ENCODE measurements around the gene TEF.
A peak's percentile ranks its signal among the peaks of the same experiment; 100 is the strongest.
"Not testable (repeated sequence)": the region's sequence is repeated elsewhere in the genome, so short reads cannot be mapped to it uniquely, and the experiment has no call there.

The TEF gene

DNA sequence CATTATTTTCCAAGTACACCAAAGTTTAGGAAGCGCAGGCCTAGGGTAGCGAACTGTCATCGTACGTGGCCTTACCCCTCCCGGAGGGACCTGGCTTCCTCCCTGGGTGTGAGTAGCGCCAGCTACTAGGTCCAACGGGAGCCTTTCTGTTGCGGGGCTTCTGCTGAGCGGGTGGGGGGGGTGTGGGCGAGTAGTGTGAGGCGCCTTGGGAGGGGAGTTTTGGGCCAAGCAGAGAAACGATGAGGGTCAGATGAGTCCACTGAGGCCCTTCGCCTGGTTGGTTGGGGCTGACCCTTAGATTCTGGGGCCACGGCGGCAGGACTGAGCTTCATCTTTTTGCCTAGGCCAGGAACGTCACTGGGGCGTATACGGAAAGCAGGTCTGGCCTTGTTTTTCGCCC lies 868 bp downstream of the TEF start:
- DNase-seq (ENCODE audit: low read depth) = no peak

DNA sequence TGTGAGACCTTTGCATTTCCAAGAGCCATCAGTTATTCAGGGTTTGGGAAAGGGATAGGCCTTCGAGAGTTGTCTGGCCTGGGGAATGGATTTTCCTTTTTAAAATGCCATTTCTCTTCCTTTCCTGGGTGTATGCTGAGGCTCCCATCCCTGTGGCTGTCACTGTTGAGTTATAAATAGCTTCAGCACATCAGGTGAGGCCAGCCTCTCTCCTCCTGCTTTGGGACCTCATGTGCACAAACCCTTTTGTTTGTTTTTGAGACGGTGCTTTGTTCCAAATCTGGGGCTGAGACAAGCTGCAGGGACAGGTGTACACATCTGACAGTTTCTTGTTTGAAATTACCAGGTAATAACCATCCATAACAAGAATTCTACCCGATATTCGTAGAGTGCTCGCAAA lies 1.3 kb downstream of the TEF start:
- no peak for DNase-seq (ENCODE audit: low read depth)

DNA sequence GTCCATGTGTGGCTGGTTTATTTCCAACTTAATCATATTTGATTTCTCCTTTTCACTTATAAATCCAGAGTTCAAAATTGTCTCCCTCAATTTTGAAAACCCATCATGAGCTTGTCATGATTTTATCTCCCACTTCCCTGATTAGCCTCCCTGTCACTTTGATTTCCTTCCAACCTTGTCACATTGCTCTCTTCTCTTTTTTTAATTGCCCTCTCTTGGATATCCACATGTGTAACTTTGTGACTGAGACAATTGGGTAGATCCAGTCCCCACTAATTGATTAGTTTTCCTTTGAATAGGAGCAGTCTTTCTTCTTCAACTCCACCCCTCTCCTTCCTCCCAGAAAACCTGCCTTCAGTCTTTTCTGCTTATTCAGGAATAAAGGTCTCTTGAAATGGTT lies 2.4 kb downstream of the TEF start:
- no peak for DNase-seq (ENCODE audit: low read depth)

GRCh38 chr22:41387341-41387740 lies 5.6 kb downstream of the TEF start:
- no peak for DNase-seq (ENCODE audit: low read depth)

DNA sequence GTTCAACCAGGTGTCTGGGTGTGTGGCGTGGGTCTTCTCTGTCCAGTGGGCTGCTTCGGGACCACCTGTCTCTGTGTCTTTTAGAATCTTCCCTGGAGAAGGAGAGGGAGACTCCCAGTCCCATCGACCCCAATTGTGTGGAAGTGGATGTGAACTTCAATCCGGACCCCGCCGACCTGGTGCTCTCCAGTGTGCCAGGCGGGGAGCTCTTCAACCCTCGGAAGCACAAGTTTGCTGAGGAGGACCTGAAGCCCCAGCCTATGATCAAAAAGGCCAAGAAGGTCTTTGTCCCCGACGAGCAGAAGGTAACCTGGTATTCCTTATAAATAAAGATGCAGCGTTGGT lies 12.2 kb downstream of the TEF start:
- no peak for DNase-seq (ENCODE audit: low read depth)

- no peak for DNase-seq (ENCODE audit: low read depth)
Observed at GRCh38 chr22:41395531-41396240, 13.9 kb downstream of the TEF start.

- no peak for DNase-seq (ENCODE audit: low read depth)
Observed at GRCh38 chr22:41397143-41397811, 15.5 kb downstream of the TEF start.

- no peak for DNase-seq (ENCODE audit: low read depth)
Observed at GRCh38 chr22:41398921-41399320, 17.2 kb downstream of the TEF start.

GRCh38 chr22:41401781-41402648 lies 20.3 kb downstream of the TEF start:
- DNase-seq (ENCODE audit: low read depth) = no peak

DNA sequence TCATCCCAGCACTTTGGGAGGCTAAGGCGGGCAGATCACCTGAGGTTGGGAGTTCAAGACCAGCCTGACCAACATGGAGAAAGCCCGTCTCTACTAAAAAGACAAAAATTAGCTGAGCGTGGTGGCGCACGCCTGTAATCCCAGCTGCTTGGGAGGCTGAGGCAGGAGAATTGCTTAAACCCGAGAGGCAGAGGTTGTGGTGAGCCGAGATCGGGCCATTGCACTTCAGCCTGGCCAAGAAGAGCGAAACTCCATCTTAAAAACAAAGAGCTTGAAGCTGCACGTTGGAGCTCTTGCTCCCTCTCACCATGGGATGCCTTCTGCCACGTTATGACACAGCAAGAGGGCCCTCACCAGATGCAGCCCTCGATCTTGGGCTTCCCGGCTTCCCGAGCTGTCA lies 21.1 kb downstream of the TEF start:
- not testable (repeated sequence) for DNase-seq (ENCODE audit: low read depth)

DNA sequence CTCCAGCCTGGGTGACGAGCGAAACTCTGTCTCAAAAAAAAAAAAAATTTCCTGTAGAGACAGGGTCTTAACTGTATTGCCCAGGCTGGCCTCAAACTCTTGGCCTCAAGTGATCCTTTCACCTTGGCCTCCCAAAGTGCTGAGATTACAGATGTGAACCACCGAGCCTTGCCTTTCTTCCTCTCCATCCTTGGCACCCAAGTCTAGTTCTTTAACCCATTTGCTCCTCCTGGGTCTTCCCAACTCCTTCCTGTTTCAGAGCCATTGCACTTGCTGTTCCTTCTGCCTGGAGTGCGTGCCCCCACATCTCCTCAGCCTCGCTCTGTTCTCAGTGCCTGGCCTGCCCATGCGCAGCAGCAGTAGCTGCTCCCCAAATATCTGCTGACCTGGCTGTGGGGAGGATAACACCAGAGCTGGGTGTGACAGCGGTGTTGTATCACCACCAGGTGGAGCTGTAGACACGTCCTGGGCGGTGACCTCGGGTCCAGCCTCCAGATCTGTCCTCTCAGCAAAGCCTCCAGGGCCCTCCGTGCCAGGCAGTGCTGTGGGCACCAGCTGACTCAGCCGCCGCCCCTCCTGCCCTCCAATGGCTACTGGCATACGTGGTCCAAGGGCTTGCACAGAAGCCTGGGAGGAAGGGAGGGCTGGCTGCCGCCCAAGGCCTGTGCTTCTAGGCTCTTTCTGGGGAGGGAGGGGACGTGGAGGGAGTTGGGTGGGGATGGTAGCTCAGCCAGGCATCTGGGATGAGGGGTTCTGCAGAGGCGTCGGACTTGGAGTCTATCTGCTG lies 22.0 kb downstream of the TEF start:
- peak; percentile 59 for DNase-seq (ENCODE audit: low read depth)

DNA sequence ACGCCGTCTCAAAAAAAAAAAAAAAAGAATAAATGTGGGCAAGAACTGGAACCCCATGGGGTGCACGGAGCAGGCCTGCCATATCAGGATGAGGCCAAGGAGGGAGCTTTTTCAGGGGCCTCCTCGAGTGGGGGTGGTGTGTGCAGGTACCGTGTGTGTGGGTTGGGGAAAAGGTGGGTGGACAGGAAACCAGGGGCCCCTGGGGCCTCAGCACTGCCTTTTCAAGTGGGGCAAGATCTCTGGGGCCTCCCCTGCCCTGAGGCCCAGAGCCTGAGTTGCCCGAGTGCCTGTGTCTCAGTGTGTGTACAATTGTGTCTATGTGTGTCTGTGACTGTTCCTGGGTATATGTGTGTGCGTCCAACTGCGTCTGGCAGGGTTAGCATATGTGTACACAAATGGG lies 23.8 kb downstream of the TEF start:
- peak; percentile 3 for DNase-seq (ENCODE audit: low read depth)

DNA sequence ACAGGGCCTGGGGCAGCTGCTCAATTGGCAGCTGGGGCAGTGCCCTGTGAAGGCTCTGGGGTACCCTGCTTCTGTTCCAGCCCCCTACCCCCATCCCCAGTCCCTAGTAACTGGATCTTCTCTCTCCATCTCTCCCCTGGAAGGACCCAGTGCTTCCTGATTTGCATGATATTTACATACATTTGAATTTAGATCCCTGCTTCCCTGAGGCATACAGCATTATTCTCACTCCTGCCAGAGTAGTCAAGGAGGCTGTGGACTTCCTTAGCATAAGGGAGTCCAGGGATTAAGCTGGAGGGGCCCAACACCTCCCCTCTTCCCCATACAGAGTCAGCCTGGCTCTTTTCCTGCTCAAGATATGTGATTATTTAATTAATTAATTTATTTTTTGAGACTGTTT lies 24.7 kb downstream of the TEF start:
- DNase-seq (ENCODE audit: low read depth) = no peak

GRCh38 chr22:41407433-41407832 lies 25.7 kb downstream of the TEF start:
- no peak for DNase-seq (ENCODE audit: low read depth)

DNA sequence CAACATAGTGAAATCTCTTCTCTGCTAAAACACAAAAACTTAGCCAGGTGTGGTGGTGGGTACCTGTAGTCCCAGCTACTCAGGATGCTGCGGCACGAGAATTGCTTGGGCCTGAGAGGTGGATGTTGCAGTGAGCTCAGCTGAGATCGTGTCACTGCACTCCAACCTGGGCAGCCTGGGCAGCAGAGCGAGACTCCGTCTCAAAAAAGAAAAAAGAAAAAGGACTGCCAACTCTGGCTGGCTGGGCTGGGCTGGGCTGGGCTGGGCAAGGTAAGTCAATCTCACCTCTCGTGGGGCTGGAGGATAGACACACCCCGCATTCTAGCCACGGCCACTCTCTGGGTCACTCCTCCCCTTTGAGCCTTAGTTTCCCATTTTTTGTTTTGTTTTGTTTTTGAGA lies 26.9 kb downstream of the TEF start:
- DNase-seq (ENCODE audit: low read depth) = no peak

GRCh38 chr22:41410311-41410751 lies 28.6 kb downstream of the TEF start:
- no peak for DNase-seq (ENCODE audit: low read depth)

GRCh38 chr22:41411021-41411851 lies 29.5 kb downstream of the TEF start:
- DNase-seq (ENCODE audit: low read depth) = no peak

GRCh38 chr22:41415554-41415953 lies 33.8 kb downstream of the TEF start:
- no peak for DNase-seq (ENCODE audit: low read depth)

DNA sequence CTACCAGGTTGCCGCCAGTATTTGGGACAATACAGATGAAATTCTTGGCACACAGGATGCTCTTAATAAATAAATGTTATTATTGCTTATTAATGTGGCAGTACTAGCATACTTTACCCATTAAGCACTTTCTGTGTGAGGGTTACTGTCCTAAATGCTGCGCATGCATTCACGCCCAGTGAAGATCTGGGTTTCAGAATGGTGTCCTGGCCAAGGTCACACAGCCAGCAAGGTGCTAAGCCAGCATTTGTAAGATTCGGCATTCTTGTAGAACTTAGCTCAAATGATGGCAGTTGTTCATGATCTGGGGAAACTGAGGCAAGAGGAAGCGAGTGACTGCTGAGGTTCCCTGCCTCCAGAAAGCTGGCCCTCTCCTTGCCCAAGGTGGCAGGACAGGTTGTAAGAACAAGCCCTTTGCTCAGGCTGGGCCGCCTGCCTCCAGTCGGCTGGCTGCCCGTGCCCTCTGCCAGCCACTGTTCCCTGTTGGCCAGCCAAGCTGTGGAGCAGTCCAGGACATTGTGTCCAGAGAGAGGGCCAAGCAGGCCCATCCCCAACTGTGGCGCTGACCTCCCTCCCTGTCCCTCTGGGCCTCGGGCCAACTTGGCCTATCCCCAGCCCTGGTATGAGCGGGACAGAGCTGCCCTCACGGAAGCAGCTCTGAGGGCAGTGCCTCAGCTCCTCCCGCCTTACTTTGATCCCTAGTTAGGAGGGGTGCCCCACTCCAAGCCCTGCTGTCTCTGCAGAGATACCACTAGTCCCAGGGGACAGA lies 36.1 kb downstream of the TEF start:
- no peak for DNase-seq (ENCODE audit: low read depth)

DNA sequence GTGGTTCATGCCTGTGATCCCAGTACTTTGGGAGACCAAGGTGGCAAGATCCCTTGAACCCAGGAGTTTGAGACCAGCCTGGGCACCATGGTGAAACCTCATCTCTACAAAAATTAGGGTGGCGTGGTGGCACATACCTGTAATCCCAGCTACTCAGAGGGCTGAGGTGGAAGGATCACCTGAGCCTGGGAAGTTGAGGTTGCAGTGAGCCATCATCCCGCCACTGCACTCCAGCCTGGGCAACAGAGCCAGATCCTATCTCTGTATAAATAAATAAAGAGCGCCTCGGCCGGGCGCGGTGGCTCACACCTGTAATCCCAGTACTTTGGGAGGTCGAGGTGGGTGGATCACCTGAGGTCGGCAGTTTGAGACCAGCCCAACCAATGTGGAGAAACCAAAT lies 37.0 kb downstream of the TEF start:
- no peak for DNase-seq (ENCODE audit: low read depth)

All from stimulated activated CD8-positive, alpha-beta memory T cell treated with anti-CD3 and anti-CD28 coated beads, Interleukin-7, amount 100 ng/mL, for 24 hours (primary cell).